ENCODE data around the gene LEP.
"Not testable (repeated sequence)": the region's sequence is repeated elsewhere in the genome, so short reads cannot be mapped to it uniquely, and the experiment has no call there.

LEP gene

DNA sequence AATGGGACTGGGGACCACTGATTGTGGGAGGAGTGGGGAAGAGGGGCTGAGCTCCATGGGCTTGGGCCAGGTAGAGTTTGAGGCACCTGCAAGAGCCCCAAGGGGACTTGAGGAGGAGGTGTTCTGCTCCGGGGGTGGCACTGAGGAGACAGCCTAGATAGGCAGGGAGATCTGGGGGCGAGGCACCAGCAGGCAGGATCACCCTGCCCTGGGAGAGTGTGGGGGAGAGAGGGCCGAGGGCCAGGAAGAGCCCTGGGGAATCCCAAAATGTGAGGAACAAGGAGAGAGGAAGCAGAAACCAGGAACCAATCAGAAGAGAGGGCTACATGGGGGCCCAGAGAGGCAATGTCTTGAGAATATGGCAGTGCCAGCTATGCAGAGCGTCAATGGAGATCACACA, 34.6 kb downstream of the LEP start:
- in situ Hi-C loops (cut with MboI; ENCODE audit: low pct_unique_long_range_greater_than_20kb, low sequenced_read_pairs, unreplicated experiment): no loop called here
- no peak for TF ChIP-seq CTCF (IDR thresholded peaks at IDR 0.05; ENCODE audit: extremely low read depth, insufficient read depth, missing control alignments)
- no peak for DNase-seq (ENCODE audit: low spot score)

DNA sequence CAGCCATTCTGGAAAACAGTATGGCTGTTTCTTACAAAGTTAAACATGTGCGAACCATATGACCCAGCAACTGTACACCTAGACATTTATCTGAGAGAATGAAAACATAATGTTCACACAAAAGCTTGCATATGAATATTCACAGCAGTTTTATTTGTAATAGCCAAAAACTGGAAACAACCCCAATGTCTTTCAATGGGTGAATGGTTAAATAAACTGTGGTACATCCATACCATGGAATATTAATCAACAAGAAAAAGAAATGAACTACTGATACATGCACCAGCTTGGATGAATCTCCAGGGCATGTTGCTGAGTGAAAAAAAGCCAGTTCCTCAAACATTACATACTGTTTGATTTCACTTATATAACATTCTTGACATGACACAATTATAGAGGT, 37.3 kb downstream of the LEP start:
- in situ Hi-C loops (cut with MboI; ENCODE audit: low pct_unique_long_range_greater_than_20kb, low sequenced_read_pairs, unreplicated experiment): no loop called here
- DNase-seq (ENCODE audit: low spot score): no peak
- no peak for TF ChIP-seq CTCF (IDR thresholded peaks at IDR 0.05; ENCODE audit: extremely low read depth, insufficient read depth, missing control alignments)

- TF ChIP-seq CTCF (IDR thresholded peaks at IDR 0.05; ENCODE audit: extremely low read depth, insufficient read depth, missing control alignments): no peak
- no peak for DNase-seq (ENCODE audit: low spot score)
- in situ Hi-C loops (cut with MboI; ENCODE audit: low pct_unique_long_range_greater_than_20kb, low sequenced_read_pairs, unreplicated experiment): no loop called here
These were observed 38.1 kb downstream of the LEP start for GRCh38 chr7:128279124-128279713.

DNA sequence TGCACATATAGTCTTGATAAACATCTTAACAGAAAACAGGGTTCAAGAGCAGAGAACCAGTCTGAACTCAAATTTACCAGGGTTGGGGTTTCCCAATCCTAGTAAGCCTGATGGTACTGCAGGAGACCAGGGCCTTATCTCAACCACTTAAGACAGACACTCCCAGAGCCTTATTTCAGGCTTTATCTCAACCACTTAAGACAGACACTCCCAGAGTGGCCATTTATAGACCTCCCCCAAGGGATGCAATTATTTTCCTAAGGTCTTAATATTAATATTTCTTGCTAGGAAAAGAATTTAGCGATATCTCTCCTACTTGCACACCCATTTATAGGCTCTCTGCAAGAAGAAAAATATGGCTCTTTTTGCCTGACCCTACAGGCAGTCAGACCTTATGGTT, 39.4 kb downstream of the LEP start:
- in situ Hi-C loops (cut with MboI; ENCODE audit: low pct_unique_long_range_greater_than_20kb, low sequenced_read_pairs, unreplicated experiment); DNase-seq (ENCODE audit: low spot score): not testable (repeated sequence)

GRCh38 chr7:128281605-128282380, 40.7 kb downstream of the LEP start:
- TF ChIP-seq CTCF (IDR thresholded peaks at IDR 0.05; ENCODE audit: extremely low read depth, insufficient read depth, missing control alignments): no peak
- DNase-seq (ENCODE audit: low spot score): no peak

GRCh38 chr7:128284102-128284501, 43.0 kb downstream of the LEP start:
- TF ChIP-seq CTCF (IDR thresholded peaks at IDR 0.05; ENCODE audit: extremely low read depth, insufficient read depth, missing control alignments): no peak
- in situ Hi-C loops (cut with MboI; ENCODE audit: low pct_unique_long_range_greater_than_20kb, low sequenced_read_pairs, unreplicated experiment): no loop called here
- no peak for DNase-seq (ENCODE audit: low spot score)

More at GRCh38 chr7:128281605-128282380, 40.7 kb downstream of the LEP start:
- in situ Hi-C loops (cut with MboI; ENCODE audit: low pct_unique_long_range_greater_than_20kb, low sequenced_read_pairs, unreplicated experiment): no loop called here

- no peak for DNase-seq (ENCODE audit: low spot score)
- no peak for TF ChIP-seq CTCF (IDR thresholded peaks at IDR 0.05; ENCODE audit: extremely low read depth, insufficient read depth, missing control alignments)
- in situ Hi-C loops (cut with MboI; ENCODE audit: low pct_unique_long_range_greater_than_20kb, low sequenced_read_pairs, unreplicated experiment): no loop called here
These were observed 46.5 kb downstream of the LEP start for GRCh38 chr7:128287556-128287955.

GRCh38 chr7:128298004-128298403, 56.9 kb downstream of the LEP start:
- in situ Hi-C loops (cut with MboI; ENCODE audit: low pct_unique_long_range_greater_than_20kb, low sequenced_read_pairs, unreplicated experiment); DNase-seq (ENCODE audit: low spot score): not testable (repeated sequence)

Measured in GM13977 (cell line).